K562 (cell line): ENCODE measurements around the gene TMEM163. TPM values are rescaled to one million over a fixed set of nuclear protein-coding genes. Genes with fewer than 3 reads are reported as not detected.

Source experiments
- ATAC-seq: fragments of 200-7000 bp; cut with Tn5 transposase; 3 replicates; pipeline ENCODE4 v1.9.1; 2020; ENCODE audit warnings: moderate library complexity
- BruUV-seq: library from RNA; stranded (reverse); fragments of 400-500 nt; replicated peaks from 2 replicates; lab custom pipeline; 2021; lab: Mats Ljungman, UMichigan
- CTCF ChIA-PET: fragments of 300-600 bp; formaldehyde crosslinking; extraction: SDS; loops from one replicate; lab custom pipeline; 2021; ENCODE audit warnings: low intra/inter-chr PET ratio; lab: Yijun Ruan, JAX
- POLR2A ChIA-PET: fragments of 300-600, 350-650 bp; sonication (Branson Sonifier 250); formaldehyde crosslinking; extraction: SDS; loops from one replicate; lab custom pipeline; 2021; ENCODE audit warnings: antibody characterized with exemption, inconsistent platforms; lab: Yijun Ruan, JAX
- DNase-seq, 4 experiments: peaks; one replicate each; pipeline versions ENCODE4 v3.0.0 to v3.0.0-alpha.2; 2011 to 2018; ENCODE audit warnings: low spot score in 3 of 4, mixed read lengths in 3 of 4; ENCODE audit errors: extremely low read depth in 1 of 4
- FAIRE-seq: peaks from 2 replicates; lab custom pipeline; 2011; peaks lifted over from hg19 to GRCh38; lab: Jason Lieb, UNC
- H2AFZ ChIP-seq: 2 replicates; pipeline ENCODE4 v1.6.0; 2011; ENCODE audit warnings: low read depth, low read length, control low read depth, inconsistent platforms
- H3K27ac ChIP-seq: fragments of 200-600 bp; 3 replicates; pipeline ENCODE4 v1.8.0; 2011; ENCODE audit warnings: low read depth, mild to moderate bottlenecking, control low read depth, inconsistent platforms, low read length, moderate library complexity, mixed read lengths; ENCODE audit errors: extremely low read depth
- H3K27me3 ChIP-seq, 2 experiments: fragments of 300-600 bp in 1 of 2; 2 replicates in 1 of 2; 3 replicates in 1 of 2; pipeline versions ENCODE4 v1.6.0 to v1.8.0; 2011; ENCODE audit warnings: inconsistent platforms in 2 of 2, low read length in 2 of 2, mild to moderate bottlenecking in 1 of 2, mixed read lengths in 1 of 2, moderate library complexity in 1 of 2; ENCODE audit not compliant: control insufficient read depth in 2 of 2, insufficient read depth in 2 of 2
- H3K36me3 ChIP-seq: fragments of 300-600 bp; 3 replicates; pipeline ENCODE4 v1.8.0; 2011; ENCODE audit warnings: mild to moderate bottlenecking, low read length, inconsistent platforms; ENCODE audit not compliant: control insufficient read depth, insufficient read depth
- H3K4me1 ChIP-seq, 2 experiments: fragments of 200-600 bp in 1 of 2; replicated peaks in 1 of 2; 2 replicates in 1 of 2; 3 replicates in 1 of 2; pipeline versions ENCODE4 v1.5.1 to v1.8.0; 2011; ENCODE audit warnings: inconsistent platforms in 2 of 2, low read length in 2 of 2, mild to moderate bottlenecking in 1 of 2, mixed read lengths in 1 of 2, moderate library complexity in 1 of 2; ENCODE audit not compliant: control insufficient read depth in 2 of 2, insufficient read depth in 2 of 2
- H3K4me2 ChIP-seq: 2 replicates; pipeline ENCODE4 v1.6.1; 2011; ENCODE audit warnings: low read length, control low read depth, inconsistent platforms, mixed read lengths; ENCODE audit not compliant: insufficient read depth
- H3K4me3 ChIP-seq: fragments of 200-600 bp; sonication (generic), shearing (Covaris generic); 2 replicates; pipeline ENCODE4 v1.5.1; 2016; ENCODE audit warnings: control low read depth, inconsistent platforms
- H3K79me2 ChIP-seq: fragments of 200-600 bp; 3 replicates; pipeline ENCODE4 v1.8.0; 2011; ENCODE audit warnings: low read length, inconsistent platforms; ENCODE audit not compliant: control insufficient read depth, insufficient read depth
- H3K9ac ChIP-seq, 2 experiments: 2 replicates each; pipeline versions ENCODE4 v1.6.0 to v1.6.1; 2011; ENCODE audit warnings: low read depth in 2 of 2, low read length in 2 of 2, control low read depth in 1 of 2, inconsistent platforms in 1 of 2, mild to moderate bottlenecking in 1 of 2, mixed read lengths in 1 of 2; ENCODE audit not compliant: insufficient read depth in 1 of 2
- H3K9me1 ChIP-seq: one replicate; pipeline ENCODE4 v1.6.0; 2011; ENCODE audit warnings: inconsistent platforms, mild to moderate bottlenecking, low read length, moderate library complexity; ENCODE audit not compliant: control insufficient read depth, insufficient read depth
- H3K9me3 ChIP-seq: replicated peaks from 2 replicates; pipeline ENCODE4 v1.5.1; 2011; ENCODE audit warnings: low read depth, low read length, inconsistent platforms; ENCODE audit not compliant: control insufficient read depth, insufficient read depth
- H4K20me1 ChIP-seq: replicated peaks from 2 replicates; pipeline ENCODE4 v1.6.1; 2011; ENCODE audit warnings: low read length, inconsistent platforms, mixed read lengths; ENCODE audit not compliant: control insufficient read depth, insufficient read depth
- CBFA2T3 ChIP-seq: fragments of 450-650 bp; IDR thresholded peaks from 2 replicates; pipeline ENCODE4 v1.6.1; 2017
- HOXB6 ChIP-seq: fragments of 250-450 bp; sonication (Bioruptor Pico); IDR thresholded peaks from 2 replicates; pipeline ENCODE4 v1.5.1; 2022; ENCODE audit warnings: mild to moderate bottlenecking, borderline replicate concordance
- PHB ChIP-seq: fragments of 250-450 bp; sonication (Bioruptor Pico); IDR thresholded peaks from 2 replicates; pipeline ENCODE4 v1.5.0; 2021
- TBP ChIP-seq: optimal IDR thresholded peaks from 2 replicates; pipeline ENCODE3; 2011; ENCODE audit warnings: low read depth, low read length, improper control_type of control experiment
- ZBTB9 ChIP-seq: fragments of 450-650 bp; formaldehyde crosslinking; IDR thresholded peaks from 2 replicates; pipeline ENCODE4 v1.4.0; 2020; ENCODE audit warnings: mild to moderate bottlenecking, moderate library complexity
- ZC3H4 ChIP-seq: sonication (generic); formaldehyde crosslinking; IDR thresholded peaks from 2 replicates; pipeline ENCODE4 v1.9.0; 2021; ENCODE audit warnings: missing genetic modification reagents, borderline replicate concordance
- ZNF23 ChIP-seq: fragments of 250-450 bp; sonication (Bioruptor Pico); IDR thresholded peaks from 2 replicates; pipeline ENCODE4 v1.4.0; 2020; ENCODE audit warnings: mild to moderate bottlenecking
- ZNF232 ChIP-seq: sonication (generic); formaldehyde crosslinking; IDR thresholded peaks from 2 replicates; pipeline ENCODE4 v1.8.0; 2022; ENCODE audit warnings: mild to moderate bottlenecking, missing genetic modification reagents
- ZNF586 ChIP-seq: fragments of 450-650 bp; formaldehyde crosslinking; conservative IDR thresholded peaks from 2 replicates; pipeline ENCODE4 v1.4.0; 2020; ENCODE audit warnings: mild to moderate bottlenecking, moderate library complexity
- ZNF780A ChIP-seq: fragments of 250-450 bp; sonication (Bioruptor Pico); IDR thresholded peaks from 2 replicates; pipeline ENCODE4 v1.5.0; 2021; ENCODE audit warnings: mild to moderate bottlenecking
- WGBS: fragments of 100-300 bp; shearing (Covaris generic); methylation state at CpG from one replicate; pipeline ENCODE4 v1.1.6; 2016; ENCODE audit warnings: low coverage, mixed read lengths; ENCODE audit not compliant: insufficient coverage; ENCODE audit errors: missing lambda C conversion rate; 5-methylcytosine and 5-hydroxymethylcytosine counted together
- in situ Hi-C: fragments of 300-500 bp; cut with MboI; formaldehyde crosslinking; loops from 4 replicates; pipeline ENCODE4 v1.15.0; 2018; ENCODE audit warnings: inconsistent platforms, mixed read lengths
- intact Hi-C: fragments of 100-400 bp; cut with micrococcal nuclease; formaldehyde crosslinking; loops from 2 replicates; pipeline ENCODE4 v1.14.2; 2022
- polyA plus RNA-seq, 8 experiments: library from polyadenylated mRNA; depleted of rRNA in 4 of 8; stranded (reverse) in 5 of 8; unstranded in 3 of 8; fragments of >200 nt; fragmentation: Nextera tagmentation in 2 of 8; fragmentation: Illumina TruSeq in 1 of 8; extraction: Ambion mirVana in 2 of 8; extraction: Trizol in 1 of 8; gene quantifications; 2 replicates each; pipeline versions ENCODE4 v1.2.1 to v1.2.3, GENCODE V29; 2011 to 2014; ENCODE audit warnings: inconsistent platforms in 1 of 8, missing spikeins in 1 of 8
- total RNA-seq, 7 experiments: library from RNA; depleted of rRNA in 6 of 7; stranded (reverse); fragments of >200 nt in 6 of 7; fragmentation: Illumina TruSeq in 2 of 7; extraction: Trizol in 2 of 7; gene quantifications; 2 replicates each; pipeline versions ENCODE4 v1.2.1 to v1.2.3, GENCODE V29; 2011 to 2021; ENCODE audit warnings: low replicate concordance in 1 of 7
- TF ChIP-seq, protein P1 (sequence below), 3 experiments: fragments of 200-800 bp in 1 of 3; sonication (Bioruptor generic) in 1 of 3; sonication (generic) in 1 of 3; formaldehyde crosslinking in 1 of 3; IDR thresholded peaks; 2 replicates each; pipeline versions ENCODE4 v1.6.1 to v1.8.0; 2016 to 2022; ENCODE audit warnings: mild to moderate bottlenecking in 2 of 3, missing compliant biosample characterization in 2 of 3, missing genetic modification characterization in 2 of 3, missing genetic modification reagents in 1 of 3

TMEM163 gene
- total and polyA plus RNA-seq, 9 of the 15 experiments (the other 6 are each of a cell fraction or from before 2014, with no cell fraction given) = 0.04 to 0.68 (median 0.16) TPM; not detected in 3

GRCh38 chr2:134443814-134444480 is 274.9 kb downstream of the TMEM163 start:
- no peak for FAIRE-seq
- TF ChIP-seq ZNF232 (CRISPR knock-in tag) (no peak), ZNF780A (CRISPR knock-in tag) (no peak), CBFA2T3 (no peak), ZC3H4 (no peak), TBP (no peak), ZNF23 (CRISPR knock-in tag) (no peak), ZNF586 (CRISPR knock-in tag) (no peak), ZBTB9 (CRISPR knock-in tag) (no peak), PHB (CRISPR knock-in tag) (no peak), HOXB6 (CRISPR knock-in tag) (no peak)
- TF ChIP-seq, protein P1, sequence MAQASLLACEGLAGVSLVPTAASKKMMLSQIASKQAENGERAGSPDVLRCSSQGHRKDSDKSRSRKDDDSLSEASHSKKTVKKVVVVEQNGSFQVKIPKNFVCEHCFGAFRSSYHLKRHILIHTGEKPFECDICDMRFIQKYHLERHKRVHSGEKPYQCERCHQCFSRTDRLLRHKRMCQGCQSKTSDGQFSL (CRISPR knock-in tag; IDR thresholded peaks at IDR 0.05) = no peak
- TF ChIP-seq, protein P1 (tag; IDR thresholded peaks at IDR 0.05) = no peak

More at GRCh38 chr2:134443814-134444480, 274.9 kb downstream of the TMEM163 start:
- intact Hi-C loops (no loop called here), in situ Hi-C loops (no loop called here)
- DNase-seq = no peak
- Histone ChIP-seq H3K79me2 (no peaks in the 10 kb centered on the region), H3K4me2 (no peak overlapping the region), H3K36me3 (no peaks in the 10 kb centered on the region), H3K4me1 (no peaks in the 10 kb centered on the region), H2AFZ (no peak overlapping the region), H3K9me3 (no peaks in the 10 kb centered on the region), H3K9me1 (peaks cover 3% of the 10 kb centered on the region), H4K20me1 (no peaks in the 10 kb centered on the region; the same call in 1 of the 2 replicates), H3K27me3 (no peaks in the 10 kb centered on the region), H3K4me3 (no peak overlapping the region), H3K9ac (no peak overlapping the region), H3K27ac (no peak overlapping the region)
- no TSS peak for BruUV-seq
- no peak for ATAC-seq
- ChIA-PET POLR2A (no interaction called here), CTCF (no interaction called here)
- WGBS = 56% methylated on average over 8 of the region's 11 CpGs
